Natural killer cell treated with Interleukin-12 subunit alpha and Interleukin-12 subunit beta and Interleukin-15 and Interleukin-18, amount 100 ng/mL, for 72 hours (primary cell): Measurements from ENCODE around the gene ATF1. TPM values are rescaled to one million over a fixed set of nuclear protein-coding genes. Genes with fewer than 3 reads are reported as not detected.

Experiments
- ATAC-seq, 2 donors: fragments of 150-1000 bp; cut with Tn5 transposase in 1 of 2; sonication (Bioruptor Pico), chemical (Tn5 transposase) in 1 of 2; 2 replicates each; pipeline ENCODE4 v1.10.0; 2021
- DNase-seq: peaks from one replicate; pipeline ENCODE4 v3.0.0; 2022; ENCODE audit warnings: low spot score
- H3K27ac Mint-ChIP-seq, 2 donors: 1 replicate in 1 of 2; 2 replicates in 1 of 2; pipeline ENCODE4 v1.8.0; 2022; ENCODE audit warnings: mixed read lengths in 2 of 2, mild to moderate bottlenecking in 1 of 2, moderate library complexity in 1 of 2
- H3K27me3 Mint-ChIP-seq, 2 donors: 1 replicate in 1 of 2; 2 replicates in 1 of 2; pipeline ENCODE4 v1.8.0; 2022; ENCODE audit warnings: mixed read lengths in 2 of 2
- H3K36me3 Mint-ChIP-seq: one replicate; pipeline ENCODE4 v1.8.0; 2022; ENCODE audit warnings: mixed read lengths
- H3K4me1 Mint-ChIP-seq, 2 donors: 1 replicate in 1 of 2; 2 replicates in 1 of 2; pipeline ENCODE4 v1.8.0; 2022; ENCODE audit warnings: low read depth in 2 of 2, mixed read lengths in 2 of 2, mild to moderate bottlenecking in 1 of 2
- H3K4me3 Mint-ChIP-seq: one replicate; pipeline ENCODE4 v1.8.0; 2022; ENCODE audit warnings: mixed read lengths
- H3K9me3 Mint-ChIP-seq: 2 replicates; pipeline ENCODE4 v1.8.0; 2022; ENCODE audit warnings: mixed read lengths
- total RNA-seq, 2 donors: library from RNA; stranded (reverse); gene quantifications; one replicate each; pipeline ENCODE4 v1.2.3, GENCODE V29; 2022

ATF1 gene
- 10 to 100 TPM; 35.4 to 37.3 TPM for total RNA-seq

DNA sequence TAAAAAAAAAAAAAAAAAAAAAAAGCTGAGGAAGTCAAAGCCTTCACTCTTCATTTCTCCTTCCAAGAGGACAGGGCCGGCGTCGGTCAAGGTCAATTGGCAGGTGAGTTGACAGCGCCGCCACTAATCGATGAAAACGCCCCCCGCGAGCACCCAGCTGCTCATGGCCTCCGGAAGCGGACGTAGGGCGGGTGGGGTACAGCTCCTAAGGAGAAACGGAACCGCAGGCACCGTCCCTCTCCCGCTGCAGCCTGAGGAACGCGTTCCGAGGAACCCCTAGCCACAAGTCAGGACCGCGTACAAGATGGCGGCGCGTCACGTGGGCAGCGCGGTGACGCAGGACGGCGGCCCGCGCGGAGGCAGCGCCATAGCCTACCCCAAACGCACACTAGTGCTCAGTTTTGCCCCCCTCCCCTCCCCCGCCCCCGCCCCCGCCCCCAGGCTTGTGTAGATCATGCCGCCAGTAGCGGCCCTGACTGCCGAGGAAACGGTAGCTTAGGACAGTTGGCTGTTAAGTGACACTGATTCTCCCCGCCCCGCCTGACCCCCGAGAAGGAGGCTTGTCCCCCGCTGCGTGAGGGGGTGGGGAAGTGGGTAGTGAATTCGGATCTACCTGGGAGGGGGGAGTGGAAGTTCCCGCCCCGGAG, at the start of gene ATF1:
Gene ATF1 (plus strand): TSS at position 463 of the 647 bp plus-strand sequence. CDS start 16,045 bp downstream, outside the sequence.
- H3K9me3 Mint-ChIP-seq = no peaks in the 10 kb centered on the region
- no peaks in the 10 kb centered on the region for H3K27me3 Mint-ChIP-seq
- H3K36me3 Mint-ChIP-seq = no peaks in the 10 kb centered on the region
- peaks cover 21 to 23% of the 10 kb centered on the region in 2 donors for H3K4me1 Mint-ChIP-seq
- H3K4me3 Mint-ChIP-seq = peak within 1 kb of the TSS; percentile 93
- peak within 1 kb of the TSS; percentile 74 to 97 for H3K27ac Mint-ChIP-seq
- DNase-seq = peak; percentile 90
- ATAC-seq = peak; percentile 95

DNA sequence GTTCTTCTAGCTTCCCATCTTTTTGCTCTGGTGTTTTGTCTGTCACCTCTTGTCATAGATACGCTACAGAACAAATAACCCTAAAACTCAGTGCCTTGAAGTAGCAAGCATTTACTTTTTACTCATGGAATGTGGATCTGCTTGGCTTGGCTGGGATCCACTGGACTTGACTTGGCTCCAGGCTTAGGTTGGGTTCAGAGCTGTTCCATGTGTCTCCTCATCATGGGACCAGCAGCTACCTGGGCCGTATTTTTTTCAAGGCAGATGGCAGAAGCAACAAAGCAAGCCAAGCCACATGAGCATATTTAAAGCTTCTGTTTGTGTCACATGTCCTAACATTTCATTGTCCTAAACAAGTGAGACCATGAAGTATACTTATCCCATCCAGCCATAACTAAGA, 48.7 kb upstream of the ATF1 start:
- ATAC-seq = no peak
- H3K36me3 Mint-ChIP-seq = peaks cover 10% of the 10 kb centered on the region
- H3K9me3 Mint-ChIP-seq = no peaks in the 10 kb centered on the region
- no peaks in the 10 kb centered on the region for H3K4me1 Mint-ChIP-seq
- no peak overlapping the region for H3K4me3 Mint-ChIP-seq
- H3K27me3 Mint-ChIP-seq = no peaks in the 10 kb centered on the region
- DNase-seq = no peak
- no peak overlapping the region for H3K27ac Mint-ChIP-seq

DNA sequence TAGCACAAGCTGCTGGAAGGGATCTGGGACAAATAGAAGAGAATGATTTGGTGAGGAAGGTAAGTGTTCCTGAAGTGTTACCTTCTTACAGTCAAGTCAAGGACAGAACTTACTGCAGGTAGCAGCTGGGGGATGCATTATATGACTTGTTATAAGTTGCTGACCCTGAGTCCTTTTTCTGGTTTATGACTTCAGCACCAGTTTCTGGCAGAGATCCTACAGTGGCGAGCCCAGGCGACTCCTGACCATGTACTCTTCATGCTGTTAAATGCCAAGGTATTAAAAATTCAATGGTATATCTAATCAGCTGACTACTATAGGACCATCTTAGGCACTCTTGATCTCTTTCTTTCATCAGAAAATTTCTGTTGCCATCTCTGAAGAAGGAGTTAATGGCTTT, 45.1 kb upstream of the ATF1 start:
- no peak for DNase-seq
- Mint-ChIP-seq H3K27ac (no peak overlapping the region), H3K4me3 (no peak overlapping the region), H3K4me1 (peaks cover 0 to 2% of the 10 kb centered on the region in 2 donors), H3K9me3 (no peaks in the 10 kb centered on the region), H3K36me3 (peaks cover 23% of the 10 kb centered on the region), H3K27me3 (no peaks in the 10 kb centered on the region)
- no peak for ATAC-seq

DNA sequence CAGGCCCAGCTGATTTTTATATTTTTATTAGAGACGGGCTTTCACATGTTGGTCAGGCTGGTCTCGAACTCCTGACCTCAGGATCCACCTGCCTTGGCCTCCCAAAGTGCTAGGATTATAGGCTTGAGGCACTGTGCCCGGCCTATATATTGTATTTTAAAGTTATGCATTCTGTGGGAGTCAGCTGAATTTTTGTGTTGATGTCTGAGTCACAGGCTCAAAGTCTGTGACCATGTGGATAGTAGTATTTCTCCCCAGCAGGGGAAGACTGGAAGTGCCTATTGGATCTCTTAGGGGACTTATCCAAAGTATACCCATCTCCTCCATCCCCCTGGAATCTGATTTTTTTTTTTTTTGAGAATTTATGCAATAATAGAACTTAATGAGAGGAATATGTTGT, 43.8 kb upstream of the ATF1 start:
- Mint-ChIP-seq H3K27me3 (no peaks in the 10 kb centered on the region), H3K27ac (no peak overlapping the region), H3K4me3 (no peak overlapping the region), H3K36me3 (peaks cover 27% of the 10 kb centered on the region), H3K4me1 (peaks cover 0 to 2% of the 10 kb centered on the region in 2 donors), H3K9me3 (no peaks in the 10 kb centered on the region)
- no peak for ATAC-seq
- DNase-seq = no peak

DNA sequence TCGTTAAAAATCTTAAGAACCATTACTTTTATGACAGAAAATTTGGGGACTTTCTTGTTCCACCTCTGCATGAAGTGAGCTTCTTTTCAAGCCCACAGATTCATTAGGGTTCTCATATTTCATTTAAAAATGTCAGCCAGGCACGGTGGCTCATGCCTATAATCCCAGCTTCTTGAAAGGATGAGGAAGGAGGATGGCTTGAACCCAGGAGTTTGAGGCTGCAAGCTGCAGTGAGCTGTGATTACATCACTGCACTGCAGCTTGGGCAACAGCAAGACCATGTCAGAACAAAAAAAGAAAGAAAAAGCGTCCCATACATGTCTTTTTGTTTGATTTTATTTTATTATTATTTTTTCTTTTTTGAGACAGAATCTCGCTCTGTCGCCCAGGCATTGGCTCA, 43.4 kb upstream of the ATF1 start:
- Mint-ChIP-seq H3K9me3 (no peaks in the 10 kb centered on the region), H3K4me3 (no peak overlapping the region), H3K4me1 (peaks cover 0 to 2% of the 10 kb centered on the region in 2 donors), H3K27me3 (no peaks in the 10 kb centered on the region), H3K36me3 (peaks cover 27% of the 10 kb centered on the region), H3K27ac (no peak overlapping the region)
- no peak for ATAC-seq
- no peak for DNase-seq

- ATAC-seq (no peak), DNase-seq (no peak)
- Mint-ChIP-seq H3K4me1 (peaks cover 0 to 2% of the 10 kb centered on the region in 2 donors), H3K9me3 (no peaks in the 10 kb centered on the region), H3K27ac (peak overlapping the region in 1 of 2 donors; percentile 6), H3K4me3 (no peak overlapping the region), H3K36me3 (peaks cover 25% of the 10 kb centered on the region), H3K27me3 (no peaks in the 10 kb centered on the region)
Observed at GRCh38 chr12:50723865-50724264, 40.0 kb upstream of the ATF1 start.

GRCh38 chr12:50725011-50725942, 38.6 kb upstream of the ATF1 start:
- DNase-seq (no peak), ATAC-seq (no peak)
- Mint-ChIP-seq H3K27me3 (no peaks in the 10 kb centered on the region), H3K4me3 (no peak overlapping the region), H3K36me3 (peaks cover 32% of the 10 kb centered on the region), H3K27ac (no peak overlapping the region), H3K9me3 (no peaks in the 10 kb centered on the region), H3K4me1 (peaks cover 0 to 2% of the 10 kb centered on the region in 2 donors)

DNA sequence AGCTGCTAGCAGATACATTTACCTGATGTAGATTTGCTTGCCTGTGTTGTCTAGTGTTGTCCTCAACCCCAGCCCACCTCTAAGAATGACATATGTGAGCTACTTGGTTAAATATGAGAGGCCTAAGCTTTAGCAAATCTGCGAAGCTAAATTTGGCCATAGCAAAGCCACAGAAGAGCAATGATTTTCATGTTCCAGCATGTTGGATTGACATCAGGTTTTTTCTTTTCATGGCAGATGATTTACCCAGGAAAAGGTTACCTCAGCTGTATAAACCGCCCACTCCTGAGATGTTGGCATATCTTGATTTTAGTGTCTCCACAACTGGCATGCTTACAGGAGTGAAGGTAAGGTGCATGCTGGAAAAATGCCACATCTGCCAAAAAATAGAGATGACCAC, 36.4 kb upstream of the ATF1 start:
- no peak overlapping the region for H3K4me3 Mint-ChIP-seq
- no peaks in the 10 kb centered on the region for H3K27me3 Mint-ChIP-seq
- H3K36me3 Mint-ChIP-seq = peaks cover 27% of the 10 kb centered on the region
- DNase-seq = no peak
- no peak for ATAC-seq
- H3K9me3 Mint-ChIP-seq = no peaks in the 10 kb centered on the region
- no peak overlapping the region for H3K27ac Mint-ChIP-seq
- peaks cover 0 to 2% of the 10 kb centered on the region in 2 donors for H3K4me1 Mint-ChIP-seq

GRCh38 chr12:50728417-50728816, 35.5 kb upstream of the ATF1 start:
- H3K36me3 Mint-ChIP-seq = peaks cover 19% of the 10 kb centered on the region
- ATAC-seq = no peak

DNA sequence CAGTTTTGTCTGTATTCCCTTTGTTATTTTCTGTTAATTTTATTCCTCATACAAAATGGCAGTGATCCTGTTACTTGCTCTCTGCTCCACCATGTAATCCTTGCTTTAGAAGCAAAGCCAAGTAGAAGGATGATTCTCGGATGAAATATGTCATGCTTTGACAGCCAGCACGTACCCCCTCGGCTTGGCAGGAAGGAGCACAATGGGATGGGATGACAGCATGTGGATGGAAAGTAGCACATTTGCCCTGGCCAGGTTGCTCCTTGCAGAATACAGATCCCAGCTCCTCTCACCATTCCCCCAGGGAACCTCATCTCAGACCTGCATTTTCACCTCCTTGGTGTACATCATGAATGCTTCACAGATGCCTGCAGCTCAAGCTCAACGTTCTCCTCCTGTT, 35.1 kb upstream of the ATF1 start:
- no peak for DNase-seq
- Mint-ChIP-seq H3K4me1 (no peaks in the 10 kb centered on the region), H3K27ac (no peak overlapping the region), H3K36me3 (peaks cover 18% of the 10 kb centered on the region), H3K4me3 (no peak overlapping the region), H3K9me3 (no peaks in the 10 kb centered on the region), H3K27me3 (no peaks in the 10 kb centered on the region)
- no peak for ATAC-seq

More at GRCh38 chr12:50728417-50728816, 35.5 kb upstream of the ATF1 start:
- H3K27ac Mint-ChIP-seq = no peak overlapping the region
- no peak for DNase-seq
- H3K9me3 Mint-ChIP-seq = no peaks in the 10 kb centered on the region
- no peaks in the 10 kb centered on the region for H3K27me3 Mint-ChIP-seq
- no peak overlapping the region for H3K4me3 Mint-ChIP-seq
- H3K4me1 Mint-ChIP-seq = no peaks in the 10 kb centered on the region

DNA sequence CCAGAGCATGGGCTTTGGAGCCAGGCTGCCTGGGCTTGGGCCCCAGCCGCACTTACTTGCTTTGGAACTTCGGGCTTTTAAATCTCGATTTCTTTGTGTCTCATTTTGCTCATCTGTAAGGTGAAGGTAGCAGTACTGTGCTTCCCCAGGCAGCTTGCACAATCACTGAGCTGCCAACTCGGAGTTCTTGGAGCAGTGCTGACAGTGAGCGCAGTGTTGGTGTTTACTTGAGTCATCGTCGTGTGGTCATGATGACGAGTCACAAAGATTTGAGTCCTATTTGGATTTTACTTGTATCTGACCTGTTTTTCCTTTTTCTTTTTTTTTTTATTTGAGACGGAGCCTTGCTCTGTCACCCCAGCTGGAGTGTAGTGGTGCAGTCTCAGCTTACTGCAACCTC, 31.3 kb upstream of the ATF1 start:
- no peaks in the 10 kb centered on the region for H3K27me3 Mint-ChIP-seq
- no peaks in the 10 kb centered on the region for H3K4me1 Mint-ChIP-seq
- DNase-seq = no peak
- H3K27ac Mint-ChIP-seq = no peak overlapping the region
- H3K36me3 Mint-ChIP-seq = peaks cover 21% of the 10 kb centered on the region
- H3K4me3 Mint-ChIP-seq = no peak overlapping the region
- H3K9me3 Mint-ChIP-seq = no peaks in the 10 kb centered on the region
- no peak for ATAC-seq

DNA sequence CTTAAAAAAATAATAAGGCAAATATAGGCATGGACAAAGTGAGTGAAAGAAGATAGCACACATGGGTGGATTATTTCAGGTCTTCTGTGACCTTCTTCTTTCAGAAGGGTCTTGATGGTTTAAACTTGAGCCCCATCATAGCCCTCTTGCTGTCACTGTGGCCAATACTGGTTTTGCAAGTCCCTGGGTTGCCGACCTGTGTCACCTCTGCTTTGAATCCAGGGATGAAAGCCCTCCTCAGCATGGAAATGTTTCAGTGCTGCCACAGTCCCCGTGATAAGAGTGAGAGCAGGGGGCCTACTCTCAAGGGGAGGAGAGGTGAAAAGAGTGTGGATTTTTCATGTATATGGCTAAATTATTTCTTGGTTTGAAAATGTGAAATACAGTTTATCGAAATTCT, 30.2 kb upstream of the ATF1 start:
- Mint-ChIP-seq H3K4me3 (no peak overlapping the region), H3K4me1 (no peaks in the 10 kb centered on the region), H3K36me3 (peaks cover 19% of the 10 kb centered on the region), H3K9me3 (no peaks in the 10 kb centered on the region), H3K27me3 (no peaks in the 10 kb centered on the region), H3K27ac (no peak overlapping the region)
- ATAC-seq = no peak
- no peak for DNase-seq

DNA sequence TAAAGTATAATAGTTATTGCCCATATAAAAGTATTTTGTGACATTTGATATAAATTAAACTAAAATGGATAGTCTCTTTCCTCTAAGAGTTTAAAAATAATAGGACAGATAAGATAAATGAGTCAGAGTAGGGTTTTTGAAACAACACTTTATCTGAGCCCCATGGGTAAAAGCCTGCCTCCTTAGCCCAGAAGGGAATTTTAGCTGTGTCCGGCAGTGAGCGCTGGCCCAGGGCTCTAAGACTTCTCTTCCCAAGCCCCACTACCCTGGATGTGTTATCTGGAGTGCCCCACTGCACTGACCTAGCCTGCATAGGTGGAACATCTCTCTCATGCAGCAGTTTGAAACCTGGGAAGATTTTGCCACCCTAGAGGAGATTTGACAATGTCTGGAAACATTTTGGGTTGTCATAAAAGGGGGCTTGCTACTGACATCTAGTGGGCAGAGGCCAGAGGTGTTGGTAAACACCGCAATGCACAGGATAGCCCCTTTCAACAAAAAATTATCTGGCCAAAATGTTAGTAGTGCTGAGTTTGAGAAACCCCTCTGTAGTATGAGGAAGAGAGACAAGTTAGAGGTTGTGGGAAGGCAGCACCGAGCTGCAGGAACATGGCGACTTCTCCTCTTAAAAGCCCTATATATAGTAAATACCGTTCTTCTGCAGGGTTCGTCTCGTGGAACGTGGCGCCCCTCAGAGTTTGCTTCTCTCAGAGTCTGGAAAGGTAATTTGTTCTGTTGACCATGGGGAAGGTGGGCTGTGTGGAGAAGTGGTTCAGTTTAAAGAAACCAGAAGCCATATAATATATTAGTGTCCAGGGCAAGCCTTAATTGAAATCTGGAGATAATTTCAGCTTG, 29.3 kb upstream of the ATF1 start:
- Mint-ChIP-seq H3K27me3 (no peaks in the 10 kb centered on the region), H3K27ac (no peak overlapping the region), H3K36me3 (peaks cover 12% of the 10 kb centered on the region), H3K4me1 (no peaks in the 10 kb centered on the region), H3K4me3 (no peak overlapping the region), H3K9me3 (no peaks in the 10 kb centered on the region)
- no peak for DNase-seq
- no peak for ATAC-seq
